Skeletal muscle satellite cell (primary cell): ENCODE measurements around the gene ZNF778. TPM values are rescaled to one million over a fixed set of nuclear protein-coding genes. Genes with fewer than 3 reads are reported as not detected.

Experiments
- H3K27me3 ChIP-seq: 2 replicates; pipeline ENCODE4 v1.7.0; 2013; ENCODE audit warnings: low read length; ENCODE audit not compliant: control insufficient read depth, insufficient read depth
- H3K36me3 ChIP-seq: 2 replicates; pipeline ENCODE4 v1.7.0; 2013; ENCODE audit warnings: mild to moderate bottlenecking, control low read depth, low read length; ENCODE audit not compliant: insufficient read depth
- H3K4me1 ChIP-seq: 2 replicates; pipeline ENCODE4 v1.7.0; 2013; ENCODE audit warnings: low read length; ENCODE audit not compliant: control insufficient read depth, insufficient read depth
- H3K4me2 ChIP-seq: 2 replicates; pipeline ENCODE4 v1.7.0; 2013; ENCODE audit warnings: mild to moderate bottlenecking, low read length
- H3K4me3 ChIP-seq: 2 replicates; pipeline ENCODE4 v1.7.0; 2013; ENCODE audit warnings: low read length
- H3K9ac ChIP-seq: 2 replicates; pipeline ENCODE4 v1.7.0; 2013; ENCODE audit warnings: mild to moderate bottlenecking, low read depth, low read length, moderate library complexity
- H3K9me3 ChIP-seq: replicated peaks from 2 replicates; pipeline ENCODE4 v1.7.0; 2013; ENCODE audit warnings: mild to moderate bottlenecking, control low read depth, low read length
- total RNA-seq: library from RNA; depleted of rRNA; stranded (reverse); fragments of >200 nt; gene quantifications from 2 replicates; pipeline ENCODE4 v1.2.3, GENCODE V29; 2012; rRNA removed

Gene ZNF778
- total RNA-seq, result 7.9 and 10.7 TPM in 2 replicates

GRCh38 chr16:89217388-89218191, at the start of gene ZNF778:
Gene ZNF778, plus strand, starts transcription at chr16:89217703. Its CDS starts 3,425 bp downstream, at chr16:89221128.
- H3K4me3 ChIP-seq, result peak within 1 kb of the TSS; percentile 99
- no peaks in the 10 kb centered on the region for H3K27me3 ChIP-seq
- no peaks in the 10 kb centered on the region for H3K9me3 ChIP-seq
- H3K9ac ChIP-seq, result peak within 1 kb of the TSS; percentile 99
- peak within 1 kb of the TSS; percentile 91 for H3K4me2 ChIP-seq
- peaks cover 26% of the 10 kb centered on the region for H3K36me3 ChIP-seq
- H3K4me1 ChIP-seq, result peaks cover 10% of the 10 kb centered on the region

GRCh38 chr16:89168381-89169189, 48.9 kb upstream of the ZNF778 start:
- Histone ChIP-seq H3K9me3 (no peaks in the 10 kb centered on the region), H3K27me3 (no peaks in the 10 kb centered on the region), H3K36me3 (no peaks in the 10 kb centered on the region), H3K9ac (no peak overlapping the region), H3K4me2 (no peak overlapping the region), H3K4me1 (peaks cover 26% of the 10 kb centered on the region), H3K4me3 (no peak overlapping the region)

- Histone ChIP-seq H3K36me3 (no peaks in the 10 kb centered on the region), H3K9me3 (no peaks in the 10 kb centered on the region), H3K27me3 (no peaks in the 10 kb centered on the region), H3K9ac (no peak overlapping the region), H3K4me2 (no peak overlapping the region), H3K4me3 (no peak overlapping the region), H3K4me1 (peaks cover 37% of the 10 kb centered on the region)
Measured at GRCh38 chr16:89169778-89170177, 47.7 kb upstream of the ZNF778 start.

- H3K4me3 ChIP-seq, result no peak overlapping the region
- H3K36me3 ChIP-seq, result no peaks in the 10 kb centered on the region
- no peaks in the 10 kb centered on the region for H3K9me3 ChIP-seq
- peak overlapping the region; percentile 69 for H3K4me2 ChIP-seq
- no peak overlapping the region for H3K9ac ChIP-seq
- no peaks in the 10 kb centered on the region for H3K27me3 ChIP-seq
- H3K4me1 ChIP-seq, result peaks cover 45% of the 10 kb centered on the region
Measured at GRCh38 chr16:89170346-89171215, 46.9 kb upstream of the ZNF778 start.

- Histone ChIP-seq H3K4me2 (peak within 1 kb of the TSS; percentile 90), H3K4me1 (peaks cover 54% of the 10 kb centered on the region), H3K27me3 (no peaks in the 10 kb centered on the region), H3K36me3 (no peaks in the 10 kb centered on the region), H3K9ac (peak within 1 kb of the TSS; percentile 85), H3K4me3 (peak within 1 kb of the TSS; percentile 81), H3K9me3 (no peaks in the 10 kb centered on the region)
Measured at GRCh38 chr16:89171216-89172170, 46.0 kb upstream of the ZNF778 start, which contains the start of gene CDH15. Gene CDH15, plus strand, starts transcription at chr16:89171748. Its CDS starts 84 bp downstream, at chr16:89171832.

- Histone ChIP-seq H3K27me3 (no peaks in the 10 kb centered on the region), H3K9ac (peak overlapping the region; percentile 85), H3K4me3 (peak overlapping the region; percentile 81), H3K4me1 (peaks cover 48% of the 10 kb centered on the region), H3K9me3 (no peaks in the 10 kb centered on the region), H3K4me2 (peak overlapping the region; percentile 90), H3K36me3 (no peaks in the 10 kb centered on the region)
Measured at GRCh38 chr16:89172171-89172527, 45.4 kb upstream of the ZNF778 start.

GRCh38 chr16:89172528-89173173, 44.9 kb upstream of the ZNF778 start:
- Histone ChIP-seq H3K9me3 (no peaks in the 10 kb centered on the region), H3K27me3 (no peaks in the 10 kb centered on the region), H3K36me3 (no peaks in the 10 kb centered on the region), H3K9ac (peak overlapping the region; percentile 85), H3K4me2 (peak overlapping the region; percentile 90), H3K4me1 (peaks cover 45% of the 10 kb centered on the region), H3K4me3 (peak overlapping the region; percentile 81)

GRCh38 chr16:89173174-89173921, 44.2 kb upstream of the ZNF778 start:
- H3K9me3 ChIP-seq, result no peaks in the 10 kb centered on the region
- H3K27me3 ChIP-seq, result no peaks in the 10 kb centered on the region

GRCh38 chr16:89174055-89174827, 43.3 kb upstream of the ZNF778 start:
- peak overlapping the region; percentile 85 for H3K9ac ChIP-seq
- peak overlapping the region; percentile 81 for H3K4me3 ChIP-seq
- peaks cover 45% of the 10 kb centered on the region for H3K4me1 ChIP-seq
- H3K36me3 ChIP-seq, result no peaks in the 10 kb centered on the region
- H3K4me2 ChIP-seq, result peak overlapping the region; percentile 90
- no peaks in the 10 kb centered on the region for H3K27me3 ChIP-seq
- H3K9me3 ChIP-seq, result no peaks in the 10 kb centered on the region

More at GRCh38 chr16:89173174-89173921, 44.2 kb upstream of the ZNF778 start:
- Histone ChIP-seq H3K4me3 (peak overlapping the region; percentile 81), H3K36me3 (no peaks in the 10 kb centered on the region), H3K4me2 (peak overlapping the region; percentile 90), H3K4me1 (peaks cover 45% of the 10 kb centered on the region), H3K9ac (peak overlapping the region; percentile 85)
